Coronary artery (tissue), 2 donors: Measurements from ENCODE around the gene MKX.

Experiments
- DNase-seq: peaks from one replicate; pipeline ENCODE4 v3.0.0-alpha.2; 2017; ENCODE audit warnings: low spot score
- H3K27ac ChIP-seq, 2 donors: fragments of 200-600 bp; sonication (generic); one replicate each; pipeline ENCODE4 v1.5.1; 2016 to 2019
- H3K4me3 ChIP-seq: fragments of 200-600 bp; sonication (generic); 2 replicates; pipeline ENCODE4 v1.5.1; 2016; ENCODE audit warnings: mild to moderate bottlenecking, moderate library complexity
- CTCF ChIP-seq: fragments of 200-600 bp; sonication (generic); IDR thresholded peaks from one replicate; pipeline ENCODE4 v1.5.1; 2019; ENCODE audit warnings: antibody characterized with exemption

The MKX gene

GRCh38 chr10:27710014-27710413, 35.6 kb downstream of the MKX start:
- Histone ChIP-seq H3K4me3 (no peak overlapping the region), H3K27ac (no peak overlapping the region)
- no peak for DNase-seq
- TF ChIP-seq CTCF, result no peak

- no peak for DNase-seq
- no peak overlapping the region for H3K4me3 ChIP-seq
- TF ChIP-seq CTCF, result no peak
- H3K27ac ChIP-seq, result no peak overlapping the region
Observed at GRCh38 chr10:27709304-27709703, 36.3 kb downstream of the MKX start.

- Histone ChIP-seq H3K27ac (peak overlapping the region; percentile 36 to 74), H3K4me3 (peak overlapping the region; percentile 48)
- TF ChIP-seq CTCF, result no peak
- no peak for DNase-seq
Observed at GRCh38 chr10:27701938-27702537, 43.6 kb downstream of the MKX start.

- no peak for DNase-seq
- Histone ChIP-seq H3K27ac (no peak overlapping the region), H3K4me3 (no peak overlapping the region)
- no peak for TF ChIP-seq CTCF
Observed at GRCh38 chr10:27699776-27700175, 45.8 kb downstream of the MKX start.

GRCh38 chr10:27698961-27699360, 46.7 kb downstream of the MKX start:
- DNase-seq, result no peak
- no peak overlapping the region for H3K27ac ChIP-seq
- TF ChIP-seq CTCF, result no peak

GRCh38 chr10:27696466-27696865, 49.2 kb downstream of the MKX start:
- no peak for DNase-seq
- no peak for TF ChIP-seq CTCF
- peak overlapping the region in 1 of 2 donors; percentile 42 for H3K27ac ChIP-seq
- H3K4me3 ChIP-seq, result no peak overlapping the region

More at GRCh38 chr10:27698961-27699360, 46.7 kb downstream of the MKX start:
- no peak overlapping the region for H3K4me3 ChIP-seq

GRCh38 chr10:27695706-27696105, 49.9 kb downstream of the MKX start:
- Histone ChIP-seq H3K4me3 (no peak overlapping the region), H3K27ac (peak overlapping the region in 1 of 2 donors; percentile 42)
- TF ChIP-seq CTCF, result no peak
- no peak for DNase-seq
